ENCODE results near the gene SDK2.

- TF ChIP-seq CTCF (IDR thresholded peaks at IDR 0.05; ENCODE audit: low read depth, low read length, poor library complexity, severe bottlenecking) = no peak
- no peak for TF ChIP-seq EZH2phosphoT487 (IDR thresholded peaks at IDR 0.05; ENCODE audit: borderline replicate concordance, low read length)
These were observed 4.2 kb upstream of the SDK2 start for GRCh38 chr17:73648543-73648820.

All from DOHH2 (cell line).